ENCODE measurements around the gene TMTC2.

The TMTC2 gene

DNA sequence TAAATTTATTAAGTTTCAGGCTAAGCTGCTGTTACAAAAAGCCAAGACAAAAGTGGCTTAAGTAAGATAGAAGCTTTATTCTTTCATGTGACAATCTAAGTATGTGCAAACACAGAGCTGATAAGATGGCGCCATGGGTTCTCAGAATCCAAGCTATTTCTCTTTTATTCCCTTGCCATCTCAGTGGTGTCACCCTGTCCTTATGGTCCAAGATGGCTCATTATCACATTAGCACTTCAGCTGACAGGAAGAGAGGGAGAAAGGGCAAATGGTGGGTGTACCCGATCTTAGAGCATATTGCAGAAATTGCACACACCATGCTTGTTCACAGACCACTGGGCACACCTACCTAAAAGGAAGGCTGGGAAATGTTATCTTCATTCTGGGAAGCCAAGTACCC, 211.7 kb downstream of the TMTC2 start:
- DNase-seq: no peak

DNA sequence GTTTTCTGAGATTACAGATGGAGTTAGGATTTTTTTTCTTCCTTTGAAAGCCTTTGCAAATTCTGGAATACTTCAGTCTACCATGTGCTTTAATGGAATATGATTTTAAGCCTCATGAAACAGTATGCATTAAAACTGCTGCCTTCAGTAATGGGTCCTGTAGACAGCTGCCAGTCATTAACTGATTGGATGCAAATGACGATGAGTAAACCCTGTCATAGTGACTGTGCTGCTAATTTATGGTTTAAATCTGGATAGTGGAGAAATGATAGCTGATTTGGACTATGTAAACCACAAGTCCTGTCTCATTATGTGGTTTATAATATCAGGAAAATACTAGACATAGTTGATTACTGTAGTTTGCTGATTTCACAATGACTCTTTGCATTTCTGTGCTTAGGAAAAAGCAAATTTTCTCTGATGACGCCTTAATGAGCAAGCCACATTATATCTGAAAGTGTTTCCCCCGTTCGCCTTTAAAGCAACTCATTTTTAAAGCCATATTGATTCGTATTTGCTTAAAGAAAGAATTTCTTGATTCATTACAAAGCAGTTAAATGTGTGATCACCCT, 217.6 kb downstream of the TMTC2 start:
- DNase-seq: no peak

- no peak for DNase-seq
Observed at GRCh38 chr12:82910246-82910893, 223.7 kb downstream of the TMTC2 start.

DNA sequence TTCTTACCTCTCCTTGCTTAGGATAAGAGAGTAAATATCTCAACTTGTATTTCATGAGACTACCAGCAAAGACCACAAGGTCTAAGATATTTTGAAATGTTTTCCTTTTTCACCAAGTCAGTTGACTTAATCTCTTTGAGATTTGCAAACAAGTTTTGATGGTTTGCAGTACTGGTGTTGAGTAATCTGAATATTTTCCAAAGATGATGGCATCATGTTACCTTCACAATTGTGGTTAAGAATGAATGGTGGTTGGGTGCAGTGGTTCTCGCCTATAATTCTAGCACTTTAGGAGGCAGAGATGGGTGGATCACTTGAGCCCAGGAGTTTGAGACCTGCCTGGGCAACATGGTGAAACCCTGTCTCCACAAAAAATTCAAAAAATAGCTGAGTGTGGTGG, 225.7 kb downstream of the TMTC2 start:
- DNase-seq: no peak

DNA sequence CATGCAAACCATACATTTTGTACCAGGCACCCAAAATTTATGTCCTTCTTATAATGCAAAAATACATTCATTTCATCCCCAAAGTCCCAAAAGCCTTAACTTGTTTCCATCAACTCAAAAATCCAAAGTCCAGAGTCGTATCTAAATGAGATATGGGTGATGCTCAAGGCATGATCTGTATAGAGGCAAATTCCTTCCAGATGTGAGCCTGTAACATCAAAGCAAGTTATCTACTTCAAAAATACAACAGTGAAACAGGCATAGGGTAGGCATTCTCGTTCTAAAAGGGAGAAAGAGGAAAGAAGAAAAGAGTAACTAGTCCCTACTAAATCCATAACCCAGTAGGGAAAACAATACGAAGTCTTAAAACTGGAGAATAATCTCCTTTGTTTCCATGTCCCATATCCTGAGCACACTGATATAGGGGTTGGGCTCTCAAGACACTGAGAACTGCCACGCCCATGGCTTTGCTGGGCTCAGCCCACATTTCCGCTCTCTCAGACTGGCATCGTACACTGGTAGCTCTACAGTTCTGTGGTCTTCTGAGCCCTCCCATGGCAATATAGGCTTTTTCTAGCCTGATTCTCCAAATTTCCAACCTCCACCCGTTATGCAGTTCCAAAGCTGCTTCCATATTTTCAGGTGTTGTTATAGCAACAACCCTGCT, 232.8 kb downstream of the TMTC2 start:
- DNase-seq: no peak

DNA sequence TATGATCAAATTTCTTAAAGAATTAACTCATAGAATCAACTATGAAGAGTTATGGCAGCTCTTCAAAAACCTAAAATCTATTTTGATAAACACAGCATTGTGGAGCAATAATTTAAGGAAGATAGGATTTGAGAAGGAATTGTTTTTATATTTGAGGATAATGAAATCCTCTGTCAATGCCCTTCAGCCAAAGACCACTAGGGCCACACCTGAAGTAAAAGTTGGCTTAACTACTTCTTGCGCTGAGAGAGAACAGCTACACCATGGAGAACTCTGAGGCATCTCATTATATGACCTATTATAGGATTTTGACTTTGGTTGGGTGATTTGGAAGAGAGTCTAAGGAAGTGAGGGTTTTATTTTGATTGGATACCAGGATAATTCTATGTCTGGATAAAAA, 237.2 kb downstream of the TMTC2 start:
- DNase-seq: no peak

DNA sequence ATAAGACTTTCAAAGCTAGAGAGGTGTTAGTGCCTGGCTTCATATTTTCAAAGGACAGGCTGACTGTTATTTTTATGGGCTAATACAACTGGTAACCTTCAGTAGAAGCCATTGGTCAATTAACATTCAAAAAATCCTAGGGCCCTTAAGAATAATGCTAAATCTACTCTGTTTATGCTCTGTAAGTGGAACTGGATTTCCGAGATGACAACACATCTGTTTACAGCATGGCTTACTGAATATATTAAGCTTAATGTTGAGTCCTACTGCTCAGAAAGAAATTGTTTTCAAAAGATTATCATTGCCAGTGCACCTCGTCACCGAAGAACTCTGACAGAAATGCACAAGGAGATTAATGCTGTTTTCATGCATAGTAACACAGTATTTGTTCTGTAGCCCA, 239.9 kb downstream of the TMTC2 start:
- DNase-seq: no peak

- DNase-seq: no peak
Observed at GRCh38 chr12:82930301-82930700, 243.6 kb downstream of the TMTC2 start.

GRCh38 chr12:82931349-82932116, 244.8 kb downstream of the TMTC2 start:
- DNase-seq: no peak

DNA sequence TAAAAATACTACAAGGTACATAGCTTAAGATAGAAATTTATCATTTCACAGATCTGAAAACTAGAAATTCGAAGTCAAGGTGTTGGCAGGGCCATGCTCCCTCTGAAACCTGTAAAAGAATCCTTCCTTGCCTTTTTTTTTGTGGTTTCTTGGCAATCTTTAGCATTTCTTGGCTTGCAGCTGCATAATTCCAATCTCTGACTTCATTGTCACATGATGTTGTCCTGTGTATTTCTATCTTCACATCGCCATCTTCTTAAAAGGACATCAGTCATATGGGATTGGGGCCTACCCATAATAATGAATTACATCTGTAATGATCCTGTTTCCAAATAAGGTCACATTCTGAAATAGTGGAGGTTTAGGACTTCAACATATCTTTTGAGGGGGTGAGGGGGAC, 250.4 kb downstream of the TMTC2 start:
- no peak for DNase-seq

DNA sequence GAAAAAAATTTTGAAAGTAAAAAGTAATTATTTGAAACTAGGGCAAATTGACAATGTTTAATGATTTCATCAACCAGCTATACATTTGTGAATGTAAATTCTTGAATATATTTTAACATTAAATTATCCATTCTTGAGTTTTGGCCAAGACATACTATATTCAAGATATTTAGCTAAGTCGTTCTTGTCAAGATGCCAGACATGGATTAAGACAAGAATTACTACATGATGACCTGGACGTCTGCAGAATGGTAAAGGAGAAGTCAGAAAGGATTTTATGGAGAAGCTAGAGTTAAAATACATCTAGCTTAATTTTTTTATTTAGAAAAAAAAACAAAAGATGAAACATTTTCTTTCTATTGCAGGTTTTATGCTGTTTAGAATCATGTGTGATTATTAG, 255.8 kb downstream of the TMTC2 start:
- DNase-seq: no peak

- no peak for DNase-seq
Observed at GRCh38 chr12:82942991-82943401, 256.3 kb downstream of the TMTC2 start.

- DNase-seq: no peak
Observed at GRCh38 chr12:82948491-82948890, 261.8 kb downstream of the TMTC2 start.

GRCh38 chr12:82950356-82950755, 263.6 kb downstream of the TMTC2 start:
- DNase-seq: no peak

DNA sequence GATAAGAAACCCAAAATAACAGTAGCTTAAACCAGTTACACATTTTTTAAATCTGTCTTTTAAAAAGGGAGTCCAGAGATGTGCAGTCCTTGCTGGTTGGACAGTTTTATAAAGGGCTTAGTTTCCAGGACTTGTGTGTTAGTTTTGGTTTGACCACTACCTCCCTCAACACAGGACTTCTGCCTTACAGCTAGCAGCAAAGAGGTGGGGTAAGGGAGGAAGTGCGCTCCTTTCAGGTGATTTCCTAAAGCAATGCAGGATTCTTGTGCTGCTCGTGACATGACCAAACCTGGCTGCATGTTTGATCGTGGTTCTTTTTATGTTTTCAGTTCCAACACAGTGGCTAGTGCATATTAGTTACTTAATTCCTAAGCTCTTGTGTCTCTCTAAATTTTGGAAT, 266.2 kb downstream of the TMTC2 start:
- DNase-seq: no peak

- DNase-seq: no peak
Observed at GRCh38 chr12:82953397-82953796, 266.7 kb downstream of the TMTC2 start.

DNA sequence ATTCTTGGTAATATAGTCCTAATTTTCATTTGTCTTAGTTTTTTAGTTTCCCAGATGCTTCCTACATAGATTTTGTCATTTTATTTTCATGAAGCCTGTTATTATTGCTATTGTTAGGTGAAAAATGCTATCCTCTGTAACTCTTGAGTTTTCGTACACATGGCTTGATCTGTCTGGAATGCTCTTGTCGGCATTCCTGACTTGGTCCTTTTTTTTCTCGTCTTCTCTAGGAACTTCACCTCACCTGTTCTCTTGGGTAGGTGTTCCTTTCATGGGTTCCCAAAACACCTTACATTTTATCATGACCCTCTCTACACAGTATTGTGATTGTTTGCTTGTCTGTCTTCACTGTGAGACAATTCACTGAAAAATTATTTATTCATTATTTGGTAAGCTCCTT, 267.4 kb downstream of the TMTC2 start:
- DNase-seq: no peak

- DNase-seq: no peak
Observed at GRCh38 chr12:82954572-82954971, 267.9 kb downstream of the TMTC2 start.

DNA sequence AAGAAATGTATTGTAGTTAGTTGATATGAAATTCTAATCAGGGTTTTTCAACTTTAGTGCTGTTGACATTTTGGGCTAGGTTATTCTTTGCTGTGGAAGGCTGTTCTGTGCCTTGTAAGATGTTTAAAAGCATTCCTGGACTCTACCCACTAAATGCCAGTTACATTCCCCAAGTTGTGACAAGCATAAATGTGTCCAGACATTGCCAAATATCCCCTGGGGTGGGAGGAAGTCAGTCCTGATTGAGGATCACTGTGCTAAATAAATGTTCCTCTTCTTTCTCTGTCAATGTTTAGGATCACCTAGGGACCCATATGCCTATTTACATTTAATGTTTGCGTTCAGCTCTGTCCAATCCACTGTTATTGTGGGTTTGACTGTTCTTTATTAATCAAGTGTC, 268.3 kb downstream of the TMTC2 start:
- DNase-seq: no peak

DNA sequence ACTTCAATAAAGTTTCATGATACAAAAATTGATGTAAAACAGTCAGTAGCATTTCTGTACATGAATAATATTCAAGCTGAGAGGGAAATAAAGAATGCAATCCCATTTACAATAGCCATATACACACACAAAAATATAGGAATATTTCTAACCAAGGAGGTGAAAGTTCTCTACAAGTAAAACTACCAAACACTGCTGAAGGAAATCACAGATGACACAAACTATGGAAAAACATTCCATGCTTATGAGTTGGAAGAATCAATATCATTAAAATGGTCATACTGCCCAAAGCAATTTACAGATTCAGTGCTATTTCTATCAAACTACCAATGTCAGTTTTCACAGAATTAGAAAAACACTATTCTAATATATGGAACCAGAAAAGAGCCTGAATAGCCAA, 272.3 kb downstream of the TMTC2 start:
- no peak for DNase-seq

DNA sequence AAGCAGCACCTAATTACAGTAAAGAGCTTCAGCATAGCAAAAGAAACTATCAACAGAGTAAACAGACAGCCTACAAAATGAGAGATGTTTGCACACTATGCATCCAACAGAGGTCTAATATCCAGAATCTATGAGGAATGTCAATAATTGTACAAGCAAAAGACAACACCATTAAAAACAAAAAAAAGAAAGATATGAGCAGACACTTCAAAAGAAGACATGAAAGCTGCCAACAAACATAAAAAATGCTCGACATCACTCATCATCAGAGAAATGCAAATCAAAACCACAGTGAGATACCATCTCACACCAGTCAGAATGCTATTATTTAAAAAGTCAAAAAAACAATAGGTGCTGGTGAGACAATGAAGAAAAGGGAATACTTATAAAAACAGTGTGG, 273.1 kb downstream of the TMTC2 start:
- no peak for DNase-seq

DNA sequence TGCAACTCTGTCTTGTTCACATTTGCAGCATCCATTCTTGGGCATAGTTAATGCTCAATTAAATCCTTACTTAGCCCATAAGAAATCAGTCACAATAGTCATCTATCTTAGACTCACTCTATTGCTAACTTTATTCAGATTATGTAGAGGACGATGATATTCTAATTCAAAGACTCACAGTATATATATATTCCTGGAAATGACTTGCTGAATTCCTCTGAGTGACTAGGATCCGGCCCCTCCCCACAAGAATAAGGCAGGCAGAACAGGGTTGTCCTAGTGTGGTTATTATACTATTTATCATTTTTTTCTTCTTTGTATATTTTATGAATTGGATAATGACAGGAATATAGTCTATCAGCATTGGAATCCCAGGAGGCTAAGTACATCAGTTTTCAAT, 275.1 kb downstream of the TMTC2 start:
- no peak for DNase-seq

- DNase-seq: no peak
Observed at GRCh38 chr12:82963956-82964355, 277.2 kb downstream of the TMTC2 start.

- DNase-seq: no peak
Observed at GRCh38 chr12:82964446-82964845, 277.7 kb downstream of the TMTC2 start.

Measured in KG1 (cell line).